ENCODE data around the gene CTBP2.

CTBP2 gene

DNA sequence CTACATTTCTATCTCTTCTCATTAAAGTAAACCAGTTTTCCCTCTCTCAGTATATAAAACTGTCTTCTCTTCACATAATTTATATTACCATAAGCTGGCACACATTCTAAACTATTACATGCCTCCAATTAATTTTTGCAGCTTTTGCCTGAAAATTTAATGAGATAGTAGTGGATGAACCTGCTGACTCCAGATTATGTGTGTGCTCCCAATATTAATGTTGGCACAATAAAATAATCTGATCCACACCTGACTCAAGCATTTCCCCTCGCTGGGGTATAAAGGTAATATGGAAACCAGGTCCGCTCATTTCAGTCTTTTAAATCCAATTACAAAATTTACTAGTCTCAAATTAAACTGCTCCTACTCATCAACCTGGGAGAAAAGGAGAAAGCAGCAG, 63.4 kb downstream of the CTBP2 start:
- Histone ChIP-seq H4K20me1 (ENCODE audit: control insufficient read depth, insufficient read depth, low read depth, low read length) (no peaks in the 10 kb centered on the region), H3K79me2 (ENCODE audit: control insufficient read depth, low read length) (0 out of 2 replicates have a peak, but pooled peaks cover 4% of the 10 kb centered on the region)
- no peak for TF ChIP-seq EZH2phosphoT487 (IDR thresholded peaks at IDR 0.05; ENCODE audit: borderline replicate concordance, low read length)
- TF ChIP-seq, protein P1, sequence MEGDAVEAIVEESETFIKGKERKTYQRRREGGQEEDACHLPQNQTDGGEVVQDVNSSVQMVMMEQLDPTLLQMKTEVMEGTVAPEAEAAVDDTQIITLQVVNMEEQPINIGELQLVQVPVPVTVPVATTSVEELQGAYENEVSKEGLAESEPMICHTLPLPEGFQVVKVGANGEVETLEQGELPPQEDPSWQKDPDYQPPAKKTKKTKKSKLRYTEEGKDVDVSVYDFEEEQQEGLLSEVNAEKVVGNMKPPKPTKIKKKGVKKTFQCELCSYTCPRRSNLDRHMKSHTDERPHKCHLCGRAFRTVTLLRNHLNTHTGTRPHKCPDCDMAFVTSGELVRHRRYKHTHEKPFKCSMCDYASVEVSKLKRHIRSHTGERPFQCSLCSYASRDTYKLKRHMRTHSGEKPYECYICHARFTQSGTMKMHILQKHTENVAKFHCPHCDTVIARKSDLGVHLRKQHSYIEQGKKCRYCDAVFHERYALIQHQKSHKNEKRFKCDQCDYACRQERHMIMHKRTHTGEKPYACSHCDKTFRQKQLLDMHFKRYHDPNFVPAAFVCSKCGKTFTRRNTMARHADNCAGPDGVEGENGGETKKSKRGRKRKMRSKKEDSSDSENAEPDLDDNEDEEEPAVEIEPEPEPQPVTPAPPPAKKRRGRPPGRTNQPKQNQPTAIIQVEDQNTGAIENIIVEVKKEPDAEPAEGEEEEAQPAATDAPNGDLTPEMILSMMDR (IDR thresholded peaks at IDR 0.05; ENCODE audit: low read depth, low read length, poor library complexity, severe bottlenecking), result no peak

DNA sequence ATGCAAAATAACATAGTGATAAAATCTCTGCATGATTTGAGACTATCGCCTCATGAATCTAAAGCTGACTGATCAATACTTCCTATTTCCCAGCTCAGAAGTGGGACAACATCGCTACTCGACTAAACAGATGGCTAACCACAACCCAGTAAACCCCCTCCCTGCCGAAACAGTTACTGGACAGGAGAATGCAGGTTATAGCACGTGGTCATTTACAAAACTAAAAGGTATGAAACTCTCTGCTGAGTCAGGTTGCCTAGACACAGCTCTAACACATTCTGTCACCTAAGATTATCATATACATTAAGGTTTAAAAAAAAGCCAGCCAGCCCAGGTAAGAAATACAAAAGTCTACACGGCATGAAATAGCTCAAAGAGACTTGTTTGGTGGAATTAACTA, 64.0 kb downstream of the CTBP2 start:
- H3K27ac ChIP-seq (ENCODE audit: low read depth, low read length), result no peak overlapping the region
- H3K9me3 ChIP-seq (ENCODE audit: control insufficient read depth, insufficient read depth, low read length), result no peaks in the 10 kb centered on the region
- H3K36me3 ChIP-seq (ENCODE audit: control insufficient read depth, low read length), result no peaks in the 10 kb centered on the region
- no peak for TF ChIP-seq EZH2phosphoT487 (IDR thresholded peaks at IDR 0.05; ENCODE audit: borderline replicate concordance, low read length)
- TF ChIP-seq, protein P1 (IDR thresholded peaks at IDR 0.05; ENCODE audit: low read depth, low read length, poor library complexity, severe bottlenecking), result no peak
- H3K9me2 ChIP-seq (replicated peaks; ENCODE audit: control insufficient read depth, low read length), result no peaks in the 10 kb centered on the region
- H3K79me2 ChIP-seq (ENCODE audit: control insufficient read depth, low read length), result 0 out of 2 replicates have a peak, but pooled peaks cover 4% of the 10 kb centered on the region
- no peak overlapping the region for H3K4me2 ChIP-seq (ENCODE audit: low read length)
- 0 out of 2 replicates have a peak, but pooled peaks cover 2% of the 10 kb centered on the region for H4K20me1 ChIP-seq (ENCODE audit: control insufficient read depth, insufficient read depth, low read depth, low read length)
- no peak overlapping the region for H3K4me3 ChIP-seq (ENCODE audit: low read length)
- H3F3A ChIP-seq (ENCODE audit: control insufficient read depth, insufficient read depth), result no peaks in the 10 kb centered on the region
- no peaks in the 10 kb centered on the region for H3K4me1 ChIP-seq (ENCODE audit: control insufficient read depth, low read length)
- no peaks in the 10 kb centered on the region for H3K27me3 ChIP-seq (ENCODE audit: control insufficient read depth, low read length)

More for the DNA sequence above, 63.4 kb downstream of the CTBP2 start:
- Histone ChIP-seq H3K4me3 (ENCODE audit: low read length) (no peak overlapping the region), H3K36me3 (ENCODE audit: control insufficient read depth, low read length) (no peaks in the 10 kb centered on the region), H3K27me3 (ENCODE audit: control insufficient read depth, low read length) (no peaks in the 10 kb centered on the region), H3K9me3 (ENCODE audit: control insufficient read depth, insufficient read depth, low read length) (no peaks in the 10 kb centered on the region), H3K4me1 (ENCODE audit: control insufficient read depth, low read length) (no peaks in the 10 kb centered on the region), H3K27ac (ENCODE audit: low read depth, low read length) (no peak overlapping the region), H3K4me2 (ENCODE audit: low read length) (no peak overlapping the region), H3K9me2 (replicated peaks; ENCODE audit: control insufficient read depth, low read length) (no peaks in the 10 kb centered on the region), H3F3A (ENCODE audit: control insufficient read depth, insufficient read depth) (no peaks in the 10 kb centered on the region)

DNA sequence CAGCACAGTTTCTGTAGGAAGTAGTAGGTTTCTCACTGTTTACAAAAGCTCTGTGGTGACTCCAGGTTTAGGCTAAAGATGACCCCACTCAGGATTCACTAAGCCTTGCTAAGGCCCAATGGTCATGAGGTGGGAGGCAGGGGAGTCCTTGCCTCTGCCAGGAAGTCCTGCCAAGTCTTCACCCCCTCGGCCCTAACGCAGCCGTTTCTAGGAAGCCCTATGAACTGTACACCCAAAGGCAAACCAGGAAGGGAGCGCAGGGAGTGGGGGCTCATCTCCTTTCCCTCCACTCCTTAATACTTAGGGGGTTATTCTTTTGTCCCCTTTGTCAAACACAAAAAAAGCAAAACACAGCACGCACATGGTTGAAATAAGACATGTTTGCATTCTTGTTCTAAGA, 64.6 kb downstream of the CTBP2 start:
- Histone ChIP-seq H3K4me3 (ENCODE audit: low read length) (no peak overlapping the region), H4K20me1 (ENCODE audit: control insufficient read depth, insufficient read depth, low read depth, low read length) (peaks cover 7% of the 10 kb centered on the region; the same call in 1 of the 2 replicates), H3F3A (ENCODE audit: control insufficient read depth, insufficient read depth) (no peaks in the 10 kb centered on the region), H3K79me2 (ENCODE audit: control insufficient read depth, low read length) (0 out of 2 replicates have a peak, but pooled peaks cover 4% of the 10 kb centered on the region), H3K27ac (ENCODE audit: low read depth, low read length) (no peak overlapping the region), H3K9me3 (ENCODE audit: control insufficient read depth, insufficient read depth, low read length) (no peaks in the 10 kb centered on the region), H3K9me2 (replicated peaks; ENCODE audit: control insufficient read depth, low read length) (no peaks in the 10 kb centered on the region), H3K4me1 (ENCODE audit: control insufficient read depth, low read length) (no peaks in the 10 kb centered on the region), H3K36me3 (ENCODE audit: control insufficient read depth, low read length) (no peaks in the 10 kb centered on the region), H3K4me2 (ENCODE audit: low read length) (no peak overlapping the region), H3K27me3 (ENCODE audit: control insufficient read depth, low read length) (no peaks in the 10 kb centered on the region)
- no peak for TF ChIP-seq EZH2phosphoT487 (IDR thresholded peaks at IDR 0.05; ENCODE audit: borderline replicate concordance, low read length)
- TF ChIP-seq, protein P1 (IDR thresholded peaks at IDR 0.05; ENCODE audit: low read depth, low read length, poor library complexity, severe bottlenecking), result no peak
